ENCODE measurements around the gene ABI1. TPM values are rescaled to one million over a fixed set of nuclear protein-coding genes. Genes with fewer than 3 reads are reported as not detected.
"Not testable (repeated sequence)": the region's sequence is repeated elsewhere in the genome, so short reads cannot be mapped to it uniquely, and the experiment has no call there.

ABI1 gene
- total RNA-seq = 10 to 100 TPM; 40.6 to 42.2 TPM
- 32.3 TPM for polyA plus RNA-seq (2013, experiment 1 of 2)
- 30.6 TPM for polyA plus RNA-seq (2013, experiment 2 of 2)
- long read RNA-seq, experiment 1, transcript ABI1-205 (10 exons, 3,516 nt) = major isoform, 7 of 19 reads
- long read RNA-seq, experiment 1, partial matches to known transcripts = 3 of 19 reads
- long read RNA-seq, experiment 1, other reads (novel, unspliced or antisense) = 9 of 19 reads
- long read RNA-seq, experiment 2, transcript ABI1-205 (10 exons, 3,516 nt) = major isoform, 29 of 102 reads
- long read RNA-seq, experiment 2, transcript ABI1-209 (9 exons, 3,441 nt) = minor isoform, 16 of 102 reads
- long read RNA-seq, experiment 2, transcript ABI1-208 (10 exons, 3,515 nt) = minor isoform, 16 of 102 reads
- long read RNA-seq, experiment 2, partial matches to known transcripts = 5 of 102 reads
- long read RNA-seq, experiment 2, other reads (novel, unspliced or antisense) = 36 of 102 reads
- long read RNA-seq, experiment 3, transcript ABI1-208 (10 exons, 3,515 nt) = minor isoform, 14 of 138 reads
- long read RNA-seq, experiment 3, transcript ABI1-205 (10 exons, 3,516 nt) = major isoform, 29 of 138 reads
- long read RNA-seq, experiment 3, transcript ABI1-209 (9 exons, 3,441 nt) = minor isoform, 20 of 138 reads
- long read RNA-seq, experiment 3, partial matches to known transcripts = 17 of 138 reads
- long read RNA-seq, experiment 3, other reads (novel, unspliced or antisense) = 58 of 138 reads
- long read RNA-seq, experiment 4, transcript ABI1-205 (10 exons, 3,516 nt) = major isoform, 6 of 21 reads
- long read RNA-seq, experiment 4, partial matches to known transcripts = 3 of 21 reads
- long read RNA-seq, experiment 4, other reads (novel, unspliced or antisense) = 6 of 21 reads

DNA sequence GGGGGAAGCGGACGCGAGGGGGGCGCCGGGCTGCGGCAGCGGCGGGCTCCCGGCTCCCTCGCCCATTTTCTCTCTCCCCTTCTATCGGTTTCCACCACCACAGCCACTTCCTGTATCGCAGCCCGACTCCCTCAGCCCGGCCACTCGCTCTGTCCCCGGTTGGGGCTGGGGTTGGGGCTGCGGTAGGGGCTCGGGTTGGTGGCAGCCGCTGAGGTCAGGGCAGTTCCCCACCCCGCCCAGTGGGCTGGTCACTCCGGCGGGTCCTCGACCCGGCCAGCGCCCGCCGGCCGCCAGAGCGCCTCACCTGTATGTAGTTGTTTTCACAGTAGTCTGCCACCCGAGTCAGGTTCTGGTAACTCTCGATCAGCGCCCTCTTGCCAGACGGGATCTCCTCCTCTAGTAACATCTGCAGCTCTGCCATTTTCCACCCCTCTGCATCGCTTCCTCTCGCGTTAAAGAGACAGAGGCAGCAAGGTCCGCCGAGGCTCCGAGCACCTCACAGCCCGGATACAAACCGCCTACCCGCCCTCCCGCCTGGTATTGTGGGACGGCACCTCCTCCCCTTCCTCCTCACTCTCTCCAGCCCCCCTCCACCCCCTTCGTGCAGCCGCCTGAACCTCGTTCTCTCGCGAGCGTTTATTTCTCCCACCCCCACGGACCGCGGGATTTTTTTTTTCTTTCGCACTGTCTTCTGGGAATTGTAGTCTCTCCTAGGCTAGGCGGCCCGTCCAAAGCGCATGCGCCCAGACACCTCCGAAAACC is at the start of gene ABI1:
Gene ABI1, minus strand, starts transcription at position 516 of the 762 bp plus-strand sequence. Its CDS starts 95 bp downstream, at position 421.
- Histone ChIP-seq H3K9me3 (ENCODE audit: control insufficient read depth, low read length) (no peaks in the 10 kb centered on the region), H3K36me3 (ENCODE audit: control insufficient read depth, insufficient read depth, low read length) (no peaks in the 10 kb centered on the region), H3K4me3 (ENCODE audit: low read length) (peak within 1 kb of the TSS; percentile 87), H3K27me3 (ENCODE audit: control insufficient read depth, insufficient read depth, low read length, poor library complexity, severe bottlenecking) (no peaks in the 10 kb centered on the region), H3K9ac (ENCODE audit: extremely low read depth, low read length, poor library complexity, severe bottlenecking) (peak within 1 kb of the TSS; percentile 89), H3K27ac (ENCODE audit: low read depth, low read length) (peak within 1 kb of the TSS; percentile 91), H3K4me1 (ENCODE audit: control insufficient read depth, insufficient read depth, low read length) (no peaks in the 10 kb centered on the region)
- Mint-ChIP-seq H3K27ac (peak within 1 kb of the TSS; percentile 94), H3K4me3 (peak within 1 kb of the TSS; percentile 85), H3K9me3 (no peaks in the 10 kb centered on the region), H3K4me1 (peaks cover 16% of the 10 kb centered on the region), H3K27me3 (ENCODE audit: insufficient read depth) (no peaks in the 10 kb centered on the region), H3K36me3 (ENCODE audit: low read depth) (no peaks in the 10 kb centered on the region)
- 0 to 1% methylated on average over 12 to 58 of the region's 59 CpGs for WGBS, 2 experiments (ENCODE audit: insufficient coverage in 1 of 2, insufficient read length in 1 of 2)
- DNase-seq = peak; percentile 99
- TF ChIP-seq, protein P1, sequence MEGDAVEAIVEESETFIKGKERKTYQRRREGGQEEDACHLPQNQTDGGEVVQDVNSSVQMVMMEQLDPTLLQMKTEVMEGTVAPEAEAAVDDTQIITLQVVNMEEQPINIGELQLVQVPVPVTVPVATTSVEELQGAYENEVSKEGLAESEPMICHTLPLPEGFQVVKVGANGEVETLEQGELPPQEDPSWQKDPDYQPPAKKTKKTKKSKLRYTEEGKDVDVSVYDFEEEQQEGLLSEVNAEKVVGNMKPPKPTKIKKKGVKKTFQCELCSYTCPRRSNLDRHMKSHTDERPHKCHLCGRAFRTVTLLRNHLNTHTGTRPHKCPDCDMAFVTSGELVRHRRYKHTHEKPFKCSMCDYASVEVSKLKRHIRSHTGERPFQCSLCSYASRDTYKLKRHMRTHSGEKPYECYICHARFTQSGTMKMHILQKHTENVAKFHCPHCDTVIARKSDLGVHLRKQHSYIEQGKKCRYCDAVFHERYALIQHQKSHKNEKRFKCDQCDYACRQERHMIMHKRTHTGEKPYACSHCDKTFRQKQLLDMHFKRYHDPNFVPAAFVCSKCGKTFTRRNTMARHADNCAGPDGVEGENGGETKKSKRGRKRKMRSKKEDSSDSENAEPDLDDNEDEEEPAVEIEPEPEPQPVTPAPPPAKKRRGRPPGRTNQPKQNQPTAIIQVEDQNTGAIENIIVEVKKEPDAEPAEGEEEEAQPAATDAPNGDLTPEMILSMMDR (conservative IDR thresholded peaks at IDR 0.05) = no peak

DNA sequence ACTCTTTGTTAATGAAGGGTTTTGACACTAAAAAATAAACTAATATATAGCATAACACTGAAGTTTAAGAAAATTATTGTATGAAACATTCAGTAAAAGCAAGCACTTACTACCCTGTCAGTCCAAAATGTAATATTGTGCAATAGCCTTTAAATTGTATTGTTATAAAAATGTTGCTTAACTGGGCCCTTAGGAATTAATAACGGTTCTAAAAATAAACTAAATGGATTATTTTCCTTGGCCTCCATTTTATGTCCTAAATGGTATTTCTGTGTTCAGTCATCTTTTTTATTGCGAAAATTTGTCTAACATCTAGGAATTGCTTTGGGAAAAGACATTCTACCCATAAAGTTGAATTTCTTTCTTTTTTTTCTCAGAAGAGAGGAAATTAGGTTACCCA is 49.0 kb upstream of the ABI1 start:
- H3K27ac Mint-ChIP-seq = no peak overlapping the region
- TF ChIP-seq, protein P1 (conservative IDR thresholded peaks at IDR 0.05) = no peak
- no peaks in the 10 kb centered on the region for H3K9me3 ChIP-seq (ENCODE audit: control insufficient read depth, low read length)
- H3K4me1 Mint-ChIP-seq = peaks cover 6% of the 10 kb centered on the region
- H3K36me3 Mint-ChIP-seq (ENCODE audit: low read depth) = no peaks in the 10 kb centered on the region
- no peak overlapping the region for H3K4me3 ChIP-seq (ENCODE audit: low read length)
- no peak for DNase-seq
- H3K27ac ChIP-seq (ENCODE audit: low read depth, low read length) = no peak overlapping the region
- peaks cover 16% of the 10 kb centered on the region for H3K9me3 Mint-ChIP-seq
- H3K36me3 ChIP-seq (ENCODE audit: control insufficient read depth, insufficient read depth, low read length) = no peaks in the 10 kb centered on the region
- H3K27me3 Mint-ChIP-seq (ENCODE audit: insufficient read depth) = peaks cover 7% of the 10 kb centered on the region
- WGBS, 2 experiments (ENCODE audit: insufficient coverage in 1 of 2, insufficient read length in 1 of 2) = 95 to 100% methylated on average over 1 to 2 of the region's 2 CpGs
- no peak overlapping the region for H3K9ac ChIP-seq (ENCODE audit: extremely low read depth, low read length, poor library complexity, severe bottlenecking)
- no peaks in the 10 kb centered on the region for H3K4me1 ChIP-seq (ENCODE audit: control insufficient read depth, insufficient read depth, low read length)
- H3K27me3 ChIP-seq (ENCODE audit: control insufficient read depth, insufficient read depth, low read length, poor library complexity, severe bottlenecking) = peaks cover 14% of the 10 kb centered on the region
- H3K4me3 Mint-ChIP-seq = no peak overlapping the region

DNA sequence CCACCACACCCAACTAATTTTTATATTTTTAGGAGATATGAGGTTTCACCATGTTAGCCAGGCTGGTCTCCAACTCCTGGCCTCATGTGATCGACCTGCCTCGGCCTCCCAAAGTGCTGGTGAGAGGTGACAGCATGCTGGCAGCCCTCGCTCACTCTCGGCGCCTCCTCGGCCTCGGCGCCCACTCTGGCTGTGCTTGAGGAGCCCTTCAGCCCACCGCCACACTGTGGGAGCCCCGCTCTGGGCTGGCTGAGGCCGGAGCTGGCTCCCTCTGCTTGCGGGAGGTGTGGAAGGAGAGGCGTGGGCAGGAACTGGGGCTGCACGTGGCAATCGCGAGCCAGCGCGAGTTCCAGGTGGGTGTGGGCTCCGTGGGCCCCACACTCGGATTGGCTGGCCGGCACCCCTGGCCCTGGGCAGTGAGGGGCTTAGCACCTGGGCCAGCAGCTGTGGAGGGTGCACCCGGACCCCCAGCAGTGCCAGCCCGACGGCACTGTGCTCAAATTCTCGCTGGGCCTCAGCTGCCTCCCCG is 44.6 kb upstream of the ABI1 start:
- H3K4me3 ChIP-seq (ENCODE audit: low read length) = not testable (repeated sequence)
- 92% methylated on average over 5 to 26 of the region's 26 CpGs for WGBS, 2 experiments (ENCODE audit: insufficient coverage in 1 of 2, insufficient read length in 1 of 2)

More for the DNA sequence above, 44.6 kb upstream of the ABI1 start:
- H3K9me3 ChIP-seq (ENCODE audit: control insufficient read depth, low read length); H3K9ac ChIP-seq (ENCODE audit: extremely low read depth, low read length, poor library complexity, severe bottlenecking); H3K4me1 Mint-ChIP-seq; H3K4me1 ChIP-seq (ENCODE audit: control insufficient read depth, insufficient read depth, low read length); H3K4me3 Mint-ChIP-seq; H3K27me3 ChIP-seq (ENCODE audit: control insufficient read depth, insufficient read depth, low read length, poor library complexity, severe bottlenecking); DNase-seq; H3K36me3 Mint-ChIP-seq (ENCODE audit: low read depth); H3K36me3 ChIP-seq (ENCODE audit: control insufficient read depth, insufficient read depth, low read length); H3K27ac Mint-ChIP-seq; H3K27ac ChIP-seq (ENCODE audit: low read depth, low read length); H3K27me3 Mint-ChIP-seq (ENCODE audit: insufficient read depth): not testable (repeated sequence)
- H3K9me3 Mint-ChIP-seq = peaks cover 13% of the 10 kb centered on the region

Measured in endodermal cell (in vitro differentiated cells).